HG03060 (cell line): Measurements from ENCODE around the gene CNBD2.
"Not testable (repeated sequence)": the region's sequence is repeated elsewhere in the genome, so short reads cannot be mapped to it uniquely, and the experiment has no call there.

Source experiments
- ATAC-seq: cut with Tn5 transposase; IDR thresholded peaks from one replicate; pipeline ENCODE4 v1.9.1; 2021; ENCODE audit warnings: low read depth, moderate number of reproducible peaks; ENCODE audit not compliant: unreplicated experiment

The CNBD2 gene

DNA sequence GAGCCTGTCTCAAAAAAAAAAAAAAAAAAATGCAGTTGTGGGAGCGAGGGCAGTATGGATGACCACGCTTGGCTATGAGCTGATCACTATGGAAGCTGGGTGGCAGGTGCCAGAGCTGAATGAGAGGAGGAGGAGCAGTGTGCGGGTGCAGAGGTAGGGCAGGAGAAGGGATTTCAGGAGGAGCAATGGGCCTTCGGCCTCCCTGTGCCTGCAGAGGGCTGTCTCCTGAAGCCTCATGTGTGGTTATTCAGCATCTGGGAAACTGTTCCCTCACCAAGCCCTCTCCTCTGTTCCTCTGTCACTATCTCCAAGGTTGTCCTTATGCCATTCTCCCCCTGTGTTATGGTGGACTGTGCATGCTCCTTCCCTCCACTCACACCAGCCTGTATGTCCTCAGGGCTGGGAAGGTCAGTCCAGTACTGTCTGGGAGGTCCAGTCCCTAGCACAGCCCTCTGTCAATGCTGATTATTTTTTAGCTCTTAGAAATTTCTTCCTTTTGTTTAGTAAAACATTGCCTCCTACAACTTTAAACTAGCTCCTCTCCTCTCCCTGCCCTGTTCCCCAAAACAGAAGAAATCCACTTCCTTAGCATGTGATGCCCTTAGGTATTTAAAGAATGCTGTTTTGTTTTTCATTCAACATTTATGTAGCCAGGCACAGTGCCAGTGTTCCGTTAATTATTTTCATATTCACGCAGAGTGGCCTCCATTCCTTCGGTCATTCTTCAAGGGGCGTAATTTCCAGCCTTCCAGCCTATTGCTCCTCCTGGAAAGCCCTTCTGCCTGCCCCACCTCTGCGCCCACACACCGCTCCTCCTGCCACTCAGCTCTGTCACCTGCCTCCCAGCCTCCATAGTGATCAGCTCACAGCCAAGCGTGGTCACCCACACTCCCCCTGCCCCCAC lies 48.9 kb downstream of the CNBD2 start:
- no peak for ATAC-seq

GRCh38 chr20:36018208-36018988 lies 50.0 kb downstream of the CNBD2 start:
- ATAC-seq, result no peak

DNA sequence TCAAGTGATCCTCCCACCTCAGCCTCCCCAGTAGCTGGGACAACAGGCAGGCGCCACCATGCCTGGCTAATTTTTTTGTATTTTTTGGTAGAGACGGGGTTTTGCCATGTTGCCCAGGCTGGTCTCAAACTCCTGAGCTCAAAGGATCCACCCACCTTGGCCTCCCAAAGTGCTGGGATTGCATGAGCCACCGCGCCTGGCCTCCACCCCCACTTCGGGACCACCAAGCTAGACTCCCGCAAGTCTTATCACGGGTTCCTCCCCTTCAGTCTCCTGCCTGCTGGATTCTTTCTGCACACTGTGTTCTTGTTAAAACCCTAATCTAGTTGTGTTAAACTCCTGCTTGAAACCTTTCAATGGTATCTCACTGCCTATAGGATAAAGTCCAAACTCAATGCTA lies 57.7 kb downstream of the CNBD2 start:
- not testable (repeated sequence) for ATAC-seq

DNA sequence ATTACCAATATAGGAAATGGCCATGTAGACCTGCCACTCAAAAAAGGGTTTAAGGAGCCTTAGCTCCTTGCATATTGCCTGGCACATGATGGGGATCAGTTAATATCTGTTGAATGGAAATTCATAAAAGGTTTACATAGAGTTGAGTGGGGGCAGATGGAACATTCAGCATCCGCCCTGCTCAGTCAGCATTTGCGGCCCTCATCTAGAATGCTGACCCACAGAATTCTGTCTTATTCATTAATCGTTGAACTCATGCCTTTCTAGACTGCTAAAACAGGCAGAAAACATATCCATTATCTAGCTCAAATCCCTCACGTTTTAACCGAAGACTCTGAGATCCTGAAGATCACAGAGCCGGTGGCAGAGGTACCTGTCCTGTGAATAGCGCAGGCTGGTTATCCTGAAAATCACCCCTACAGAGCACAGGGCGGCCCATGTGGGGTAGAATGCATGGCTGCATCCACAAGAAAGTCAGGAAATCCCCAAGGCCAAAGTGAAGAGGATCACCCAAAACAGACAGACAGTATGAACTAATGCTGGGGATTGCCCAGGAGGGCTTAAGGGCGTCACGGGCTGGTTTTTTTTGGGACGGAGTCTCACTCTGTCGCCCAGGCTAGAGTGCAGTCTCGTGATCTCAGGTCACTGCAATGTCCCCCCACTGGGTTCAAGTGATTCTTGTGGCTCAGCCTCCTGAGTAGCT lies 59.9 kb downstream of the CNBD2 start:
- no peak for ATAC-seq

DNA sequence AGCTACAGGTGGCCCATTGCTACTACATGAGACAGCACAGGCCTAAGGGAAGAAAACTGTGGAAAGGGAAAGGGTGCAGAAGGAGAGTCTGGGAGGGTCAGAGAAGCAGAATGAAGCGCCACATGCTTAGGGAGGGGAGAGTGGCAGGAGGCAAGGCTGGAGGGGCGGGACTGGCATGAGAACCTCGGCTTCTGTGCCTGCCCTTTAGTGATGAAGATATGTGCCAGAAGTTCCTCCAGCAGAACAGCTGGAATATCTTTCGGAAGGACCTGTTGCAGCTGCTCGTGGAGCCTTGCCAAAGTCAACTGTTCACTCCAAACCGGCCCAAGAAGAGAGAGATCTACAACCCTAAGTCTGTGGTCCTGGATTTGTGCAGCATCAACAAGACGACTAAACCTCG lies 61.8 kb downstream of the CNBD2 start:
- no peak for ATAC-seq

DNA sequence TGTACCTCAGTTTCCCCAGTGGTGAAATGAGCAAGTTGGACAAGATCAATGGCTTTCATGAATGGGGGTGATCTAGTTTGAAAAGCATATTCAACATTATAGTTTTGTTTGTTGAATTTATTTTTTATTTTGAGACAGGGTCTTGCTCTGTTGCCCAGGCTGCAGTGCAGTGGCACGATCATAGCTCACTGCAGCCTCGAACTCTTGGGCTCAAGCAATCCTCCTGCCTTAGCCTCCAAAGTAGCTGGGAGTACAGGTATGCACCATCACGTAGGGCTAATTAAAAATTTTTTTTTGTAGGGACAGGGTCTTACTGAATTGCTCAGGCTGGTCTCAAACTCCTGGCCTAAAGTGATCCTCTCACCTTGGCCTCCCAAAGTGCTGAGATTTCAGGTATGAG lies 63.4 kb downstream of the CNBD2 start:
- no peak for ATAC-seq

DNA sequence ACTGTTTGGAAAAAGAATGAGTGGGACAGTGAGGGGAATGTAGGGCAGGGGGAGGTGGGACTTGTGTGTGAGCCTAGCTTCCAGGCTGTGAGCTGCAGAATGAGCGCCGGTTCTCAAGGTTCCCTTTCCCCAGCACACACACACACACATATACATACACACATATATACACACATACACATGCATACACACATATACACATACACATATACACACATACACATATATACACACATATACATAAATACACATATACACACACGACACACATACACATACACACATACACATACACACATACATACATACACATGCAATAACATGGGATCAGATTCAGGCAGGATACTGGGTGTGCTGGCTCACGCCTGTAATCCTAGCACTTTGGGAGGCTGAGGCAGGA lies 66.5 kb downstream of the CNBD2 start:
- no peak for ATAC-seq

DNA sequence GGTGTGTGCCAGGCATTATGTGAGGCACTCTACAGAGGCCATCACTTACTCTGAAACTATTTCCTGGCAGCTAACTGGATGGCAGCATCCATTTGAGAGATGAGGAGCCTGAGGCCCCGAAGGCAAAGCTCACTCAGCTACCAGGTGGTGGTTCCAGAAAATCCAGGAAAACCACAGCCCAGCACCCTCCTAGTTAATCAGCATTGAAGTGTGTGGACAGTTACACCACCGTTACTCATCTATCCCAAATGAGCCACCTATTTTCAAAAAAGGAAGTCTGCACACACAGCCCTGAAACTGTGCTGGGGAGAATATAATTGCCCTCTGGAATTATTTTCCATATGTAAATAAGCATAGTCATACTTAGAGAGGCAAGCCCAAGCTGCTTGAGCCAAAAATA lies 67.4 kb downstream of the CNBD2 start:
- ATAC-seq, result no peak

GRCh38 chr20:36036688-36037087 lies 68.3 kb downstream of the CNBD2 start:
- no peak for ATAC-seq

DNA sequence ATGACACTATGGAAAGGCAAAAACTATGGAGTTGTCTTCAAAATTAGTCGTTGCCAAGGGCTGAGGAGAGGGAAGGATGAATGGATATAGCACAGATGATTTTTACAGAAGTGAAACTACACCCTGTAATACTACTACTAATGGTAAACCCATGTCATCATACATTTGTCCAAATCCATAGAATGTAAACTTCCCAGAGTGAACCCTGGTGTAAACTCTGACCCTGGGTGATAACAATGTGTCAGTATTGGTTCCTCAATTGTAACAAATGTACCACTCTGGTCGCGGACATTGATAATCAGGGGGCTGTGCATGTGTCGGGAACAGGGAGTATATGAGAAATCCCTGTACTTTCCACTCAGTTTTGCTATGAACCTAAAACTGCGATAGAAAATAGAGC lies 72.2 kb downstream of the CNBD2 start:
- ATAC-seq, result no peak

DNA sequence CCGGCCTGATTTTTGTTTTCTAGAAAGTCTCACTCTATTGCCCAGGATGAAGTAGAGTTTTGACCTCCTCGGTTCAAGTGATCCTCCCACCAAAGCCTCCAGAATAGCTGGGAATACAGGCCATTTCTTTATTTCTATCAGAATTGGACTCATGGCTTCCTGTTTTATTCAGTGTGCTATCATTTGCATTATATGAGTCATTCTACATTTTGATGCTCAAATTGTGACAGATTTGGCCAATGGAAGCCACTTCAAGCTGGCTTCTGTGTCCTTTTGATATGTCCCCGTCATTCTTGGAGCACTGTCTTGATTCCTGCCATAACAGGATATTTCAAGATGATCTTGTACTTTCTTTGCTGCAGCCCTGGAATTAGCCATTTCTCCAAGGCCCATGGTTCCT lies 75.1 kb downstream of the CNBD2 start:
- no peak for ATAC-seq

- ATAC-seq, result no peak
These were observed 75.6 kb downstream of the CNBD2 start for GRCh38 chr20:36043892-36044515.

DNA sequence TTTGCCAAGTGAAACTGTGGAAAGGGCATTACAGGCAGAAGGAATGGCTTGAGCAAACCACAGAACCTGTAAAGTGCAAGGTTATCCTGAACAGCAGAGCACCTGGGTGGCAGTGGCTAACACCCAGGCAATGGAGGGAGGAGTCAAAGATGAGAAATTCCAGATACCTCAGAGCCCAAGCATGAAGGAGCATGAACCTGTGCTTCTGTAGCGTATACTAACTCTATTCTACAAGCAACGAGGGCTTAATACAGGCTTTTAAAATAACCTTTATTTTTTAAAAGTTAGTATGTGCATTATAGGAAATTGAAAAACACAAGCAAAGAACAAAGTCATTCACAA lies 77.0 kb downstream of the CNBD2 start:
- ATAC-seq, result no peak

DNA sequence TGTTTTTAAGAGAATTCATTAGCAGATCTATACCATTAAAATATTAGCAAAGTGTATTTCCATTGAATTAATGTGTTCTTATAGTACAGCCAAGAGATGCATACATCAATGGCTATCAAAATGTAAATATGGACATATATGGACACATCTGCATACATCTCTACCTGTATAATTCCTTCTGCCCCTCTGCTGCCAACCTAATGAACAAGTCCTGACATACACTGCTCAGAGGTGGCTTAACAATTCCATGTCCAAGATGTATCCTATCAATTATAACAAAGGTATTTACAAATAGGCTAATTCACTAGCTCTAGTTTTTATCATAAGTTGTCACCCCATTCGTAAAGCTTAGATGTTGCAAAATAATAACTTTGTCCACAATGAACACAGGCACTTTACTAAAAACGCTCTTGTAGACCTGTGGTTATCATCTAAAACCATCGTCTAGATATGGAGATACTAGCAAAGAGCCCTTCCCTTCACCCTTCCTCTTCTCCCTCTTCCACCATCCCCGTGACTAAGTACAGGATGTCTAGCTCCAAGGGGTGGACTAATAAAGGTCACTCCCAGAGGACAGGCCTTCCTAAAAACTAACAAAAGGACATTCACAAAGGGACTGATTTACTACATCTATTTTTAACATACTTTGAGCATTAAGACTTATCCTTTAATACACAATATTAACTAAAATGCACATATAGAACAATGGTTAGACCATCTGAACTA lies 77.8 kb downstream of the CNBD2 start:
- ATAC-seq, result not testable (repeated sequence)

- ATAC-seq, result not testable (repeated sequence)
These were observed 81.0 kb downstream of the CNBD2 start for GRCh38 chr20:36049408-36049807.

DNA sequence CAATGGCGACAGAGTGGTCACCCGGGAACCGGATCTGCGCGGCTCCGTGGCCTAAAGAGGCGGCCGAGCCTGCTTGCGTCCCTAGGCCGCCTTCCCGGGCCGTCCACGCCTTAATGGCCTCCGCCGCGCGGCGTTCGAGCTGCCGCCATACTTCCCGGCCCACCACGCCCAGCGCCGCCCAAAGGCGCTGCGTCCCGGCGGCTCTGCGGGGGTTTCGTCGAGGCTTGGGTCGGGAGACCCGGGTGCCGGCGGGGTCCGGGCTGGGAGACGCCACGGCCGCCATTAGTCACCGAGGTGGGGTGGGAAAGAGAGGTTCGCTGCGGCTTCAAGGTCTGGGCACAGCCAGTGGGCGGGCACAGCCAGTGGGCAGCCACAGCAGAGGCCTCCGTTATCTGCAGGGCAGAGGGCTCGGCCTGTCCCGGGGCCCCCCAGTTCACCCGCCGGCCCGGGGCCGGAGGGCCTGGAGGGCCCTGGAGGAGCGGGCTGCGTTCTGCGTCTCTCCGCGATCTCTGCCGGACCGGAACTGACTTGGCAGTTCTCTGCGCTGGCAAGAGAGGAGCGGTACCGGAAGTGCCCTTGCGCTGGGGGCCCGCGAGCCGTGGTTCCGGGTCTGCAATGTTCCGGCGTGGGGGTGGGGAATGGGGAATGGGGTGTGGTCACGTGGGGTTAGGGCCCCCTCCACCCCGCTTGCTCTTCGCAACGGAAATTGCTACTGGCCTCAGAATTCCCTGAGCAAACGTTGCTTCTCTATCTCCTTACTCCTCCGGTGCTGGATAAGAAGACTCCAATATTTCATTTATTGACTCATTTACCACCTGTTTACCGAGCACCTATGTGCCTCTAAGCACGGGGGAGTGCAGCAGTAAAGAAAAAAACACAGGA lies 82.3 kb downstream of the CNBD2 start:
- no peak for ATAC-seq

DNA sequence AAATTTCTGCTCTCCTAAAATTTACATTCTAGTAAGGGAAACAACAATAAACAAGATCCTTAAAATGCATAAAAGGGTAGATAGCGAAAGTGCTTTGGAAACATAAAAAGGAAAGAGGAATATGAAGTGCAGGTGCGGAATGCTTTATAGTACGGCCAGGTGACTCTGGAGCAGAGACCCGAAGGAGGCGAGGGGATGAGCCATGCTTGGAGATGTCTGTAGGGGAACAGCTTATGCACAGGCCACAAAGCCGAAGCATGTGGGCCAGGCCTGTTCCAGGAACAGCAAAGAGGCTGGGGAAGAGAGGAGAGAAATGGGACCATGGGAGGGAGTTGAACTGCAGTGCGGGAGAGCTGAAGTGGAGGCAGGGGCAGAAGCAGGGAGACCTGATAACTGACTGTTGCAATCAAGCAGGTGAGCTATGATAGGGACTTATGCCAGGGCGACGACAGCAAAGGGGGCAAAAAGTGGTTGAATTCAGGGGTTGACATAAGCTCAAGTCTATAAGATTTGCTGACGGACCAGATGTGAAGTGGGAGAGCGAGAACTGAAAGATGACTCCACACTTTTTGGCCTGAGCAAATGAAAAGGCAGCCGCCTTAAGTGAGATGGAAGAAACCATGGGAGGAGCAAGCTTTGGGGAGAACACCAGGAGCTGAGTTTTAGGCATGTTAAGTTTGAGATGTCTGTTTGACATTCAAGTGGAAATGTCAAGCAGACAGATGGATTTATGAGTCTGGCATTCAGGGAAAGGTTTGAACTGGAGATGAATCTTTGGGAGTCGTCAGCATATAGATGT lies 83.1 kb downstream of the CNBD2 start:
- ATAC-seq, result no peak

GRCh38 chr20:36052117-36052513 lies 83.7 kb downstream of the CNBD2 start:
- no peak for ATAC-seq
